ENCODE data around the gene EXOSC1.

The EXOSC1 gene

GRCh38 chr10:97401455-97401919 is 44.3 kb downstream of the EXOSC1 start:
- H3K9me3 ChIP-seq (ENCODE audit: control insufficient read depth, low read length) = no peaks in the 10 kb centered on the region
- H3K36me3 ChIP-seq (ENCODE audit: control insufficient read depth, insufficient read depth, low read length) = no peaks in the 10 kb centered on the region
- H3K4me1 ChIP-seq (ENCODE audit: control insufficient read depth, insufficient read depth, low read length, poor library complexity, severe bottlenecking) = peaks cover 9% of the 10 kb centered on the region
- H3K27me3 ChIP-seq (replicated peaks; ENCODE audit: control insufficient read depth, insufficient read depth, low read length, poor library complexity, severe bottlenecking) = no peaks in the 10 kb centered on the region
- no peak for DNase-seq
- H3K27ac ChIP-seq (ENCODE audit: insufficient read depth, low read length, poor library complexity, severe bottlenecking) = peak overlapping the region; percentile 93
- peak overlapping the region; percentile 91 for H3K4me3 ChIP-seq (ENCODE audit: insufficient read depth, low read depth, low read length, poor library complexity, severe bottlenecking)

GRCh38 chr10:97400665-97401454 is 44.9 kb downstream of the EXOSC1 start, which contains the start of gene RRP12:
TSS of gene RRP12 (minus strand) at chr10:97401340. CDS start at chr10:97401231, 109 bp downstream.
- DNase-seq = peak; percentile 76 to 87 (median 77)
- Histone ChIP-seq H3K36me3 (ENCODE audit: control insufficient read depth, insufficient read depth, low read length) (no peaks in the 10 kb centered on the region), H3K9me3 (ENCODE audit: control insufficient read depth, low read length) (no peaks in the 10 kb centered on the region), H3K27me3 (replicated peaks; ENCODE audit: control insufficient read depth, insufficient read depth, low read length, poor library complexity, severe bottlenecking) (no peaks in the 10 kb centered on the region), H3K4me3 (ENCODE audit: insufficient read depth, low read depth, low read length, poor library complexity, severe bottlenecking) (peak within 1 kb of the TSS; percentile 91), H3K27ac (ENCODE audit: insufficient read depth, low read length, poor library complexity, severe bottlenecking) (peak within 1 kb of the TSS; percentile 93), H3K4me1 (ENCODE audit: control insufficient read depth, insufficient read depth, low read length, poor library complexity, severe bottlenecking) (peaks cover 9% of the 10 kb centered on the region)

DNA sequence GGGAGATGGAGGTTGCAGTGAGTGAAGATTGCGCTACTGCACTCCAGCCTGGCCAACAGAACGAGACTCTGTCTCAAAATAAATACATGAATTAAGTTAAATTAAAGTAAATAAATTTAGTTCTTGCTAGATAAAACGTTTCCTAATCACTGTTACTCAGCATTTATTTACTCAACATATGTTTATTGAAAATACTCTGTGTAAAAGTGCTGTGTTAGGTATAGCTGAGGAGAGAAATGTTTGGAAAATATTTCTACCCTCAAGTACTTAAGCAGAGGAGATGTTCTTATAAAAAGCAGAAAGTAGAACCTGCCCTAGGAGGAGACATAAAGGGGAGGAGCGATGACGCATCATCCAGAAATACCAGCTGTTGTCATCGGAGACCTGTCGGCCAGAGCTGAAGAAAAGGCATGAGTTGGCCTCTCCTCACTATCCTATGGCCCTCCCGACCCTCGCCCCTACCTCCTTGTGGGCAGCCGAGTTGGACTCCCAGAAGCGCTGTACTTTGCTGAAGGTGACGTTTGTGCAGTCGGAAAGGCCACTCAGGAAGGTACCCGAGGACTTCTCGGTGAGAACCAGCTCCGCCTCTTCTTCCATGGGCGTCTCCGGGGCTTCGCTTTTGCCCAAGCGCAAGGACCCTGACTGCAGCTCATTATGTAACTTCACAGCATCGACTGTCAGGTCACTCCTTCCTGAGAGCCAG is 45.8 kb downstream of the EXOSC1 start:
- no peak for DNase-seq
- Histone ChIP-seq H3K27me3 (replicated peaks; ENCODE audit: control insufficient read depth, insufficient read depth, low read length, poor library complexity, severe bottlenecking) (no peaks in the 10 kb centered on the region), H3K27ac (ENCODE audit: insufficient read depth, low read length, poor library complexity, severe bottlenecking) (peak overlapping the region; percentile 93), H3K36me3 (ENCODE audit: control insufficient read depth, insufficient read depth, low read length) (no peaks in the 10 kb centered on the region), H3K4me1 (ENCODE audit: control insufficient read depth, insufficient read depth, low read length, poor library complexity, severe bottlenecking) (peaks cover 9% of the 10 kb centered on the region), H3K9me3 (ENCODE audit: control insufficient read depth, low read length) (no peaks in the 10 kb centered on the region), H3K4me3 (ENCODE audit: insufficient read depth, low read depth, low read length, poor library complexity, severe bottlenecking) (peak overlapping the region; percentile 91)

DNA sequence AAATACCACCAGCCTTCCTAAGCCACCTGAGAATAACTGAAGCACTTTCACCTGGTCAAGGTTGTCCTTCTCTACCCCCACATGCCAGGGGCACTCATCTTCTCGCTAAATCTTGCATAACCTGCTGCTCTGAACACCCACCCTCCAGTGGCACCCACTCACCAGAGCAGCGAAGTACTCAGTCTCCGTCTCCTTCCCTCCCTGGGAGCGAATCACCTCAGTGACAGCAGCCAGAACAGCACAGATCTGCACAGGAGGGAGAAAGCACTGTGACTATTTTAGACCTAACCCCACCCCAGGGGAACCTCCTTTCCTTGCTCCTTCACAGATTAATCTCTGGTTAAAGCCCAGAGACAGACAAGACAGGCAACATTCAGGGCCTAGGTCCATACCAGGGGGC is 49.8 kb downstream of the EXOSC1 start:
- Histone ChIP-seq H3K27ac (ENCODE audit: insufficient read depth, low read length, poor library complexity, severe bottlenecking) (no peak overlapping the region), H3K27me3 (replicated peaks; ENCODE audit: control insufficient read depth, insufficient read depth, low read length, poor library complexity, severe bottlenecking) (no peaks in the 10 kb centered on the region), H3K36me3 (ENCODE audit: control insufficient read depth, insufficient read depth, low read length) (peaks cover 13% of the 10 kb centered on the region), H3K4me3 (ENCODE audit: insufficient read depth, low read depth, low read length, poor library complexity, severe bottlenecking) (no peak overlapping the region), H3K4me1 (ENCODE audit: control insufficient read depth, insufficient read depth, low read length, poor library complexity, severe bottlenecking) (peaks cover 9% of the 10 kb centered on the region), H3K9me3 (ENCODE audit: control insufficient read depth, low read length) (no peaks in the 10 kb centered on the region)
- DNase-seq = no peak

GRCh38 chr10:97393034-97393573 is 52.7 kb downstream of the EXOSC1 start:
- H3K27ac ChIP-seq (ENCODE audit: insufficient read depth, low read length, poor library complexity, severe bottlenecking) = no peak overlapping the region
- no peaks in the 10 kb centered on the region for H3K4me1 ChIP-seq (ENCODE audit: control insufficient read depth, insufficient read depth, low read length, poor library complexity, severe bottlenecking)
- no peaks in the 10 kb centered on the region for H3K9me3 ChIP-seq (ENCODE audit: control insufficient read depth, low read length)
- H3K4me3 ChIP-seq (ENCODE audit: insufficient read depth, low read depth, low read length, poor library complexity, severe bottlenecking) = no peak overlapping the region
- H3K36me3 ChIP-seq (ENCODE audit: control insufficient read depth, insufficient read depth, low read length) = peaks cover 29% of the 10 kb centered on the region
- no peaks in the 10 kb centered on the region for H3K27me3 ChIP-seq (replicated peaks; ENCODE audit: control insufficient read depth, insufficient read depth, low read length, poor library complexity, severe bottlenecking)
- DNase-seq = no peak

DNA sequence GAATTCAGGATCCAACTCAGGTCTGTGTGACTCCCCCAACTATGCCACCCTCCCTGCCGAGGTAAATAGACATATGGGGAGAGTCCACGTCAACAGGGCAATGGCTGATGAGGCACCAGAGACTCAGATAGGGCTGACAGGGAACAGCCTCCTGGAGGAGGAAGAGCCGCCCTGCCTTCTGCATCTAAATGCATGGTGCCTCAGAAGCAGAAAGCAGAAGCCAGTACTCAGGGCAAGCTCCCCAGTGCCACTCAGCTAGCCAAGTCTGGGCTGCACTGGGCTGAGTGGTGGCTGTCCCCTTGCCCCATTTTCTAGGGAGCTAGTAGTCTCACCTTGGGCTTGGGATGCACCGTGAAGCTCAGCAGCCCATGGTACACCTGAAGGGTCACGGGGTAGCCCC is 55.7 kb downstream of the EXOSC1 start:
- Histone ChIP-seq H3K27me3 (replicated peaks; ENCODE audit: control insufficient read depth, insufficient read depth, low read length, poor library complexity, severe bottlenecking) (no peaks in the 10 kb centered on the region), H3K27ac (ENCODE audit: insufficient read depth, low read length, poor library complexity, severe bottlenecking) (no peak overlapping the region), H3K4me1 (ENCODE audit: control insufficient read depth, insufficient read depth, low read length, poor library complexity, severe bottlenecking) (no peaks in the 10 kb centered on the region), H3K4me3 (ENCODE audit: insufficient read depth, low read depth, low read length, poor library complexity, severe bottlenecking) (no peak overlapping the region), H3K36me3 (ENCODE audit: control insufficient read depth, insufficient read depth, low read length) (peaks cover 39% of the 10 kb centered on the region), H3K9me3 (ENCODE audit: control insufficient read depth, low read length) (no peaks in the 10 kb centered on the region)
- DNase-seq = no peak

- no peaks in the 10 kb centered on the region for H3K9me3 ChIP-seq (ENCODE audit: control insufficient read depth, low read length)
- peaks cover 27% of the 10 kb centered on the region for H3K36me3 ChIP-seq (ENCODE audit: control insufficient read depth, insufficient read depth, low read length)
- H3K4me1 ChIP-seq (ENCODE audit: control insufficient read depth, insufficient read depth, low read length, poor library complexity, severe bottlenecking) = no peaks in the 10 kb centered on the region
- no peak for DNase-seq
- H3K4me3 ChIP-seq (ENCODE audit: insufficient read depth, low read depth, low read length, poor library complexity, severe bottlenecking) = no peak overlapping the region
- no peaks in the 10 kb centered on the region for H3K27me3 ChIP-seq (replicated peaks; ENCODE audit: control insufficient read depth, insufficient read depth, low read length, poor library complexity, severe bottlenecking)
- H3K27ac ChIP-seq (ENCODE audit: insufficient read depth, low read length, poor library complexity, severe bottlenecking) = no peak overlapping the region
Observed at GRCh38 chr10:97388152-97388551, 57.7 kb downstream of the EXOSC1 start.

Measured in effector memory CD4-positive, alpha-beta T cell (primary cell).